Suprapubic skin (tissue), 4 donors: ENCODE measurements around the gene SDHB. TPM values are rescaled to one million over a fixed set of nuclear protein-coding genes. Genes with fewer than 3 reads are reported as not detected.

Experiments
- DNase-seq, 2 donors: peaks; one replicate each; pipeline ENCODE4 v3.0.0-alpha.2; 2019; ENCODE audit warnings: low spot score in 2 of 2
- H3K27ac ChIP-seq: fragments of 200-600 bp; sonication (generic); one replicate; pipeline ENCODE4 v1.5.1; 2019
- H3K27me3 ChIP-seq: fragments of 200-600 bp; sonication (generic); one replicate; pipeline ENCODE4 v1.5.1; 2019
- H3K36me3 ChIP-seq: fragments of 200-600 bp; sonication (generic); one replicate; pipeline ENCODE4 v1.5.1; 2019
- H3K4me1 ChIP-seq: fragments of 200-600 bp; sonication (generic); one replicate; pipeline ENCODE4 v1.5.1; 2019
- H3K4me3 ChIP-seq: fragments of 200-600 bp; sonication (generic); one replicate; pipeline ENCODE4 v1.5.1; 2019; ENCODE audit warnings: mild to moderate bottlenecking
- H3K9me3 ChIP-seq: fragments of 200-600 bp; sonication (generic); one replicate; pipeline ENCODE4 v1.5.1; 2019
- EP300 ChIP-seq: sonication (generic); formaldehyde crosslinking; IDR thresholded peaks from one replicate; pipeline ENCODE4 v1.6.1; 2017; ENCODE audit warnings: antibody characterized with exemption
- POLR2A ChIP-seq, 2 donors: fragments of 450-650 bp; IDR thresholded peaks; one replicate each; pipeline ENCODE4 v1.6.1; 2017; ENCODE audit warnings: antibody characterized with exemption in 2 of 2, mild to moderate bottlenecking in 2 of 2, moderate library complexity in 2 of 2
- POLR2AphosphoS5 ChIP-seq, 3 donors: sonication (generic); formaldehyde crosslinking; IDR thresholded peaks; one replicate each; pipeline ENCODE4 v1.6.1; 2017; ENCODE audit warnings: antibody characterized with exemption in 3 of 3
- WGBS: methylation state at CpG from one replicate; pipeline ENCODE4 v1.1.5; 2018; 5-methylcytosine and 5-hydroxymethylcytosine counted together
- total RNA-seq, 4 donors: library from RNA; depleted of rRNA; stranded (reverse); fragments of >200 nt; gene quantifications; one replicate each; pipeline ENCODE4 v1.1.0, GENCODE V29; 2016
- TF ChIP-seq, protein P1 (sequence below), 2 donors: fragments of 200-600 bp in 1 of 2; fragments of 450-650 bp in 1 of 2; sonication (generic) in 1 of 2; IDR thresholded peaks; one replicate each; pipeline ENCODE4 v1.5.1; 2016 to 2019; ENCODE audit warnings: antibody characterized with exemption in 2 of 2, mild to moderate bottlenecking in 1 of 2, moderate library complexity in 1 of 2

SDHB gene
- total RNA-seq, 4 donors from 2014 or later: 69.0 to 98.3 (median 90.5) TPM

DNA sequence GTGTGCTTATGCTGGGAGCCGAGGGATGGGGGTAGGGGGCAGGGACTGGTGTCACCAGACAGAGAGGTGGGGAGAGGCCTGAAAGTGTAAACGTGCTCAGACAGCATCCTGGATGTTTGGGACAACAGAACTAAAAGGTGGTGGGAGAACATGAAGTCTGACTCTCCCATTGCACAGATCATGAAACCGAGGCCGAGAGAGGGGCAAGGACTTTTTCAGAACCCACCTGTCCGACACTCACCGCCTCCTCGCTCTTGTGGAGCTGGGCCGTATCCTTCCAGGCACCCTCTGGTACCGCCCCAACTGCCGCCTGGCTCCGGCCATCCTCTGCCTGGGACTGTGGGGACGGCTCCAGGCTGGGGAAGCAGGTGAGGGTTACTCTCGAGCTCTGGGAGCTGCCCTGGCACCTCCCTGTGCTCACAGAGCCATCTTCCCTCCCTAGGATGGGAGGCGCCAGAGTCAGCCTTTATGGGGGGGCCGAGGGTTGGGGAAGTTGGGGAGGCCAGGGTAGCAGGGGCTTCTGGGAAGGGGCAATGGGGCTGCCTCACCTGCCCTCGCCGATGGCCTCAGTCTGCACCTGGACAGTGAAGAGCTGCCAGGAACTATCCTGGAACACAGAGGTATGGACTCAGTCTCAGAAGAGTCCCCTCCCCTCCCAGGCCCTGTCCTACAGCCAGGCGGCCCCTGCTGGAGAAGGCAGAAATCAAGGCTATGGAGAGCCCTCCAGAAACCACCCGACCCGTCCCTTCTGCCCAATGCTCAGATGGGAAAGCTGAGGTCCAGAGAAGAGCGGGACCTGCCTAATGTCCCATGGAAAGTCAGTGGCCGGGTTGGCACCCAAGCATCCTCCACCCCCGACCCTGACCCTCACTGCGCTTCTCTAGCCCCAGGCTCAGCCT, 49.1 kb downstream of the SDHB start:
- Histone ChIP-seq H3K27ac (no peak overlapping the region), H3K4me1 (peaks cover 11% of the 10 kb centered on the region), H3K36me3 (peaks cover 51% of the 10 kb centered on the region), H3K4me3 (no peak overlapping the region), H3K27me3 (no peaks in the 10 kb centered on the region), H3K9me3 (no peaks in the 10 kb centered on the region)
- 85% methylated on average over 23 of the region's 24 CpGs for WGBS
- TF ChIP-seq EP300: no peak
- TF ChIP-seq POLR2AphosphoS5 (IDR thresholded peaks at IDR 0.05): no peak
- no peak for TF ChIP-seq POLR2A (IDR thresholded peaks at IDR 0.05)
- TF ChIP-seq, protein P1, sequence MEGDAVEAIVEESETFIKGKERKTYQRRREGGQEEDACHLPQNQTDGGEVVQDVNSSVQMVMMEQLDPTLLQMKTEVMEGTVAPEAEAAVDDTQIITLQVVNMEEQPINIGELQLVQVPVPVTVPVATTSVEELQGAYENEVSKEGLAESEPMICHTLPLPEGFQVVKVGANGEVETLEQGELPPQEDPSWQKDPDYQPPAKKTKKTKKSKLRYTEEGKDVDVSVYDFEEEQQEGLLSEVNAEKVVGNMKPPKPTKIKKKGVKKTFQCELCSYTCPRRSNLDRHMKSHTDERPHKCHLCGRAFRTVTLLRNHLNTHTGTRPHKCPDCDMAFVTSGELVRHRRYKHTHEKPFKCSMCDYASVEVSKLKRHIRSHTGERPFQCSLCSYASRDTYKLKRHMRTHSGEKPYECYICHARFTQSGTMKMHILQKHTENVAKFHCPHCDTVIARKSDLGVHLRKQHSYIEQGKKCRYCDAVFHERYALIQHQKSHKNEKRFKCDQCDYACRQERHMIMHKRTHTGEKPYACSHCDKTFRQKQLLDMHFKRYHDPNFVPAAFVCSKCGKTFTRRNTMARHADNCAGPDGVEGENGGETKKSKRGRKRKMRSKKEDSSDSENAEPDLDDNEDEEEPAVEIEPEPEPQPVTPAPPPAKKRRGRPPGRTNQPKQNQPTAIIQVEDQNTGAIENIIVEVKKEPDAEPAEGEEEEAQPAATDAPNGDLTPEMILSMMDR (IDR thresholded peaks at IDR 0.05): no peak
- no peak for DNase-seq

DNA sequence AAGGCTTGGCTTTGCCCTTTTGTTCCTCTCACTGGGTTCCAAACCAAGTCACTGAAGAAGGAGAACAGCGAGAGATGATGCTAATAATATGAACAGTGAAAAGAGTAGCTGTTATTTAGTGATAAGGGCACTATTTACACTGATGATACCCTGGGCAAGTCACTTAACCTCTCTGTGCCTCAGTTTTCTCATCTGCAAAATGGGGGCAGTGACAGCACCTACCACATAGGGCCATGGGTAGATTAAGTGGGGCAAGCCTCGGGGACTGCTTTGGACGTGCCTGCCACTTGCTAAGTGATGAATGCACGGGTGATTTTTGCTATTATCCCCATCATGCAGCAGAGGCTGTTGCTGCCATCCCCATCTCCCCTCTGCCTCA, 51.3 kb downstream of the SDHB start:
- H3K27me3 ChIP-seq: no peaks in the 10 kb centered on the region
- peaks cover 67% of the 10 kb centered on the region for H3K36me3 ChIP-seq
- H3K27ac ChIP-seq: no peak overlapping the region
- no peaks in the 10 kb centered on the region for H3K9me3 ChIP-seq
- DNase-seq: no peak
- TF ChIP-seq POLR2AphosphoS5 (IDR thresholded peaks at IDR 0.05) (no peak), EP300 (no peak), POLR2A (IDR thresholded peaks at IDR 0.05) (no peak)
- TF ChIP-seq, protein P1 (IDR thresholded peaks at IDR 0.05): no peak
- WGBS: 88% methylated on average over 1 of the region's 4 CpGs
- peaks cover 7% of the 10 kb centered on the region for H3K4me1 ChIP-seq
- no peak overlapping the region for H3K4me3 ChIP-seq

DNA sequence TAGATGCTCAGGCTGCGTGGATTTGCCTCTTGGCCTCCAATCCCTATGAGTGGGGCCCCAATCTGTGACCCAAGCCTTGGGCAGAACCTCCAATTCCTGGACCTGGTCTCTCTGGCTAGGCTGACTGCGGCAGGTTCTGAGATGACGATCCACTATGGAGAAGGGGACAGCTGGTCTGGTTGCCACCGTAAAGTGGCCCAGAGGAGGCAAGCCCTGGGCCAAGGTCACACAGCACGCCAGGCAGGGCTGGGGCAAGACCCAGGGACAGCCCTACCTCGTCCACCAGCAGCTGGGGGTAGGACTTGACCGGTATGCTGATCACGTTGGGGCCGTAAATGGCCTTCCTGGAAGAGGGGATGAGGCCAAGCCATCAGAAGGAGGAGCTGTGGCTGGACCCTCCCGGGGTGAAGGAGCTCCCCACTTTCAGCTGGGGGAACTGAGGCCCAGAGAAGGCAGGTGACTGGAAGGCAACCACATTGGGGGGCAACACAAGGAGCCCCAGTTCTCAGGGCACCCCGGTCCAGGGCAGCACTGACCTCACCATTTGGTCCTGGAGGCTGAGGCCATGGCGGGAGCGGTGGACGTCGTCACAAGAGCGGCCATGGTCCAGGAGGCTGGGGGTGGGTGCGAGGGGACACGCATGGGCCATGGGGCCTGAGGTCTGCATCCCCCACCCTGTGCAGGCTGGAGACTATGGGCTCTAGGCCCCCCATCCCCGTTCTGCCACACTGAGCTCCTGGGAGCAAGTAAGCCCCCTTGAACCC, 51.9 kb downstream of the SDHB start:
- H3K27me3 ChIP-seq: no peaks in the 10 kb centered on the region
- H3K36me3 ChIP-seq: peaks cover 73% of the 10 kb centered on the region
- no peak overlapping the region for H3K4me3 ChIP-seq
- no peaks in the 10 kb centered on the region for H3K9me3 ChIP-seq
- WGBS: 94% methylated on average over 8 of the region's 19 CpGs
- DNase-seq: no peak
- peaks cover 7% of the 10 kb centered on the region for H3K4me1 ChIP-seq
- no peak for TF ChIP-seq POLR2AphosphoS5 (IDR thresholded peaks at IDR 0.05)
- no peak for TF ChIP-seq EP300
- TF ChIP-seq, protein P1 (IDR thresholded peaks at IDR 0.05): no peak
- TF ChIP-seq POLR2A (IDR thresholded peaks at IDR 0.05): no peak
- H3K27ac ChIP-seq: no peak overlapping the region

DNA sequence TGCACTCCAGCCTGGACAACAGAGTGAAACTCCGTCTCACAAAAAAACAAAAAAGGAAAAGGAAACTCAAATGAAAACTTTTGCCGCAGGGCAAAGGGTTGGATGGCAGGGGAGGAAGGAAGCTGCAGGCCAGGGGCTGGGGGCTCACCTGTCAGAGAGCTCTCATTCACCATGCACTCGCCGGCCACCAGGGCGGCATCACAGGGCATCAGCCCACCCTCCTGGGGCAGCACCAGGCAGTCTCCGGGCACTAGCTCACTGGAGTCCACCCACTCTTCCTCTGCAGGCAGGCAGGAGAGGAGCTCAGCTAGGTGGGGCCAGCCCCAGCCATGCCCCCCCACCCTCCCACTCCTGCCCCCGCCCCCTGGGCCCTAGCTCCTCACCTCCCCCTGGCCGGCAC, 54.0 kb downstream of the SDHB start:
- Histone ChIP-seq H3K27me3 (no peaks in the 10 kb centered on the region), H3K4me1 (peaks cover 7% of the 10 kb centered on the region), H3K36me3 (peaks cover 78% of the 10 kb centered on the region), H3K4me3 (no peak overlapping the region), H3K27ac (no peak overlapping the region), H3K9me3 (no peaks in the 10 kb centered on the region)
- TF ChIP-seq EP300 (no peak), POLR2A (IDR thresholded peaks at IDR 0.05) (no peak), POLR2AphosphoS5 (IDR thresholded peaks at IDR 0.05) (no peak)
- TF ChIP-seq, protein P1 (IDR thresholded peaks at IDR 0.05): no peak
- 89% methylated on average over 6 of the region's 8 CpGs for WGBS
- no peak for DNase-seq

DNA sequence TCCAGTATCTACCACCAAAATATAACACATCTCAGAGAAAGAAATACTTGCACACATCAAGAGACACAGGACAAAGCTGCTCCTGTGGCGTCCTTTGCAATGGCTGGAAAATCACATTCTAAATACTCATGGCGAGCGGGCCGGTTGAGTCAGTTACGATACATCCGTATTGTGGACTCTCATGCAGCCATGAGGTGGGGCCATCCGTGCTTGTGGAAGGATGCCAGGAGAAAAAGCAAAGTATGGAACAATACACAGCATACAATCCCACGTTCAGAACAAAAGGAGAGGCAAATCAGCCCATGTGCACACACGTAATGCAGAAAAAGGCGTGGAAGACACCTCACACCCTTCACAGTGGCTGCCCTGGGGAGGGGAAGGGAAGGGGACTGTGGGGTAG, 55.2 kb downstream of the SDHB start:
- DNase-seq: no peak
- no peaks in the 10 kb centered on the region for H3K27me3 ChIP-seq
- H3K9me3 ChIP-seq: no peaks in the 10 kb centered on the region
- no peak overlapping the region for H3K4me3 ChIP-seq
- H3K36me3 ChIP-seq: peaks cover 72% of the 10 kb centered on the region
- WGBS: 61% methylated on average over 10 of the region's 10 CpGs
- TF ChIP-seq, protein P1 (IDR thresholded peaks at IDR 0.05): no peak
- TF ChIP-seq EP300 (no peak), POLR2A (IDR thresholded peaks at IDR 0.05) (no peak), POLR2AphosphoS5 (IDR thresholded peaks at IDR 0.05) (no peak)
- H3K27ac ChIP-seq: no peak overlapping the region
- no peaks in the 10 kb centered on the region for H3K4me1 ChIP-seq
